Dendritic cell treated with granulocyte-macrophage colony-stimulating factor and Interleukin-4, amounts not matched to agents 40 ng/mL and 50 ng/mL, for 4 days (primary cell): Measurements from ENCODE around the gene TACC2.
"Not testable (repeated sequence)": the region's sequence is repeated elsewhere in the genome, so short reads cannot be mapped to it uniquely, and the experiment has no call there.

Experiments used
- H3K27ac Mint-ChIP-seq: one replicate; pipeline ENCODE4 v1.8.0; 2022; ENCODE audit warnings: mild to moderate bottlenecking, mixed read lengths
- H3K27me3 Mint-ChIP-seq: one replicate; pipeline ENCODE4 v1.8.0; 2022; ENCODE audit warnings: mild to moderate bottlenecking, mixed read lengths
- H3K36me3 Mint-ChIP-seq: one replicate; pipeline ENCODE4 v1.8.0; 2022; ENCODE audit warnings: low read depth, mixed read lengths
- H3K4me1 Mint-ChIP-seq: one replicate; pipeline ENCODE4 v1.8.0; 2022; ENCODE audit warnings: low read depth, mixed read lengths
- H3K4me3 Mint-ChIP-seq: one replicate; pipeline ENCODE4 v1.8.0; 2022; ENCODE audit warnings: mild to moderate bottlenecking, moderate library complexity, mixed read lengths
- H3K9me3 Mint-ChIP-seq: one replicate; pipeline ENCODE4 v1.8.0; 2022; ENCODE audit warnings: mixed read lengths
- intact Hi-C: fragments of 100-400 bp; cut with micrococcal nuclease; formaldehyde crosslinking; loops from one replicate; pipeline ENCODE4 v1.15.0; 2022

The TACC2 gene

GRCh38 chr10:122093076-122093475 is 104.1 kb downstream of the TACC2 start:
- Mint-ChIP-seq H3K36me3 (no peaks in the 10 kb centered on the region), H3K27me3 (peaks cover 6% of the 10 kb centered on the region), H3K9me3 (no peaks in the 10 kb centered on the region), H3K4me1 (no peaks in the 10 kb centered on the region), H3K27ac (no peak overlapping the region), H3K4me3 (no peak overlapping the region)
- intact Hi-C loops, result no loop called here

GRCh38 chr10:122096181-122096580 is 107.2 kb downstream of the TACC2 start:
- H3K9me3 Mint-ChIP-seq, H3K4me1 Mint-ChIP-seq, intact Hi-C loops, H3K27me3 Mint-ChIP-seq, H3K27ac Mint-ChIP-seq, H3K4me3 Mint-ChIP-seq, H3K36me3 Mint-ChIP-seq: not testable (repeated sequence)

GRCh38 chr10:122096705-122097104 is 107.7 kb downstream of the TACC2 start:
- Mint-ChIP-seq H3K4me1 (no peaks in the 10 kb centered on the region), H3K9me3 (no peaks in the 10 kb centered on the region), H3K27me3 (peaks cover 3% of the 10 kb centered on the region), H3K36me3 (no peaks in the 10 kb centered on the region), H3K4me3 (no peak overlapping the region), H3K27ac (no peak overlapping the region)
- intact Hi-C loops, result no loop called here

GRCh38 chr10:122097935-122098334 is 109.0 kb downstream of the TACC2 start:
- intact Hi-C loops, result no loop called here
- H3K4me1 Mint-ChIP-seq, result no peaks in the 10 kb centered on the region
- no peaks in the 10 kb centered on the region for H3K36me3 Mint-ChIP-seq
- H3K27me3 Mint-ChIP-seq, result peaks cover 2% of the 10 kb centered on the region
- no peak overlapping the region for H3K27ac Mint-ChIP-seq
- no peaks in the 10 kb centered on the region for H3K9me3 Mint-ChIP-seq
- H3K4me3 Mint-ChIP-seq, result no peak overlapping the region

GRCh38 chr10:122098924-122099323 is 110.0 kb downstream of the TACC2 start:
- Mint-ChIP-seq H3K4me1 (no peaks in the 10 kb centered on the region), H3K9me3 (no peaks in the 10 kb centered on the region), H3K27me3 (peaks cover 2% of the 10 kb centered on the region), H3K36me3 (no peaks in the 10 kb centered on the region), H3K27ac (no peak overlapping the region), H3K4me3 (no peak overlapping the region)
- intact Hi-C loops, result no loop called here

GRCh38 chr10:122099562-122099961 is 110.6 kb downstream of the TACC2 start:
- Mint-ChIP-seq H3K4me3 (no peak overlapping the region), H3K9me3 (no peaks in the 10 kb centered on the region), H3K4me1 (no peaks in the 10 kb centered on the region), H3K27me3 (peaks cover under 1% of the 10 kb centered on the region), H3K36me3 (no peaks in the 10 kb centered on the region), H3K27ac (no peak overlapping the region)
- intact Hi-C loops, result no loop called here

GRCh38 chr10:122102146-122102868 is 113.3 kb downstream of the TACC2 start:
- Mint-ChIP-seq H3K27me3 (no peaks in the 10 kb centered on the region), H3K4me3 (no peak overlapping the region), H3K4me1 (no peaks in the 10 kb centered on the region), H3K36me3 (no peaks in the 10 kb centered on the region), H3K27ac (no peak overlapping the region), H3K9me3 (no peaks in the 10 kb centered on the region)
- intact Hi-C loops, result no loop called here

GRCh38 chr10:122102869-122103525 is 114.0 kb downstream of the TACC2 start:
- intact Hi-C loops, result no loop called here
- Mint-ChIP-seq H3K4me1 (no peaks in the 10 kb centered on the region), H3K27ac (no peak overlapping the region), H3K4me3 (no peak overlapping the region), H3K36me3 (no peaks in the 10 kb centered on the region), H3K27me3 (no peaks in the 10 kb centered on the region), H3K9me3 (no peaks in the 10 kb centered on the region)

- Mint-ChIP-seq H3K4me3 (no peak overlapping the region), H3K4me1 (no peaks in the 10 kb centered on the region), H3K9me3 (no peaks in the 10 kb centered on the region), H3K27me3 (no peaks in the 10 kb centered on the region), H3K36me3 (no peaks in the 10 kb centered on the region), H3K27ac (no peak overlapping the region)
- intact Hi-C loops, result no loop called here
These were observed 114.6 kb downstream of the TACC2 start for GRCh38 chr10:122103592-122103991.

GRCh38 chr10:122108786-122109185 is 119.8 kb downstream of the TACC2 start:
- H3K4me1 Mint-ChIP-seq, intact Hi-C loops, H3K27ac Mint-ChIP-seq, H3K4me3 Mint-ChIP-seq, H3K36me3 Mint-ChIP-seq, H3K9me3 Mint-ChIP-seq: not testable (repeated sequence)
- H3K27me3 Mint-ChIP-seq, result peaks cover 36% of the 10 kb centered on the region

GRCh38 chr10:122112021-122112616 is 123.2 kb downstream of the TACC2 start:
- peaks cover 6% of the 10 kb centered on the region for H3K4me1 Mint-ChIP-seq
- intact Hi-C loops, result no loop called here
- H3K9me3 Mint-ChIP-seq, result no peaks in the 10 kb centered on the region
- H3K36me3 Mint-ChIP-seq, result no peaks in the 10 kb centered on the region
- peaks cover 60% of the 10 kb centered on the region for H3K27me3 Mint-ChIP-seq
- H3K27ac Mint-ChIP-seq, result no peak overlapping the region
- no peak overlapping the region for H3K4me3 Mint-ChIP-seq

- no peaks in the 10 kb centered on the region for H3K36me3 Mint-ChIP-seq
- no peak overlapping the region for H3K27ac Mint-ChIP-seq
- peaks cover 60% of the 10 kb centered on the region for H3K27me3 Mint-ChIP-seq
- no peaks in the 10 kb centered on the region for H3K9me3 Mint-ChIP-seq
- H3K4me3 Mint-ChIP-seq, result no peak overlapping the region
- intact Hi-C loops, result no loop called here
- peaks cover 6% of the 10 kb centered on the region for H3K4me1 Mint-ChIP-seq
These were observed 123.7 kb downstream of the TACC2 start for GRCh38 chr10:122112625-122113160.

GRCh38 chr10:122113161-122113944 is 124.4 kb downstream of the TACC2 start:
- intact Hi-C loops, result no loop called here
- Mint-ChIP-seq H3K36me3 (no peaks in the 10 kb centered on the region), H3K27me3 (peaks cover 61% of the 10 kb centered on the region), H3K4me3 (no peak overlapping the region), H3K4me1 (peaks cover 6% of the 10 kb centered on the region), H3K27ac (no peak overlapping the region), H3K9me3 (no peaks in the 10 kb centered on the region)
